SK-N-MC (cell line): ENCODE results near the gene GPR157.

Experiments
- EZH2 ChIP-seq: fragments of 200-600 bp; sonication (generic); IDR thresholded peaks from one replicate; pipeline ENCODE4 v1.6.1; 2017; ENCODE audit warnings: antibody characterized with exemption
- POLR2AphosphoS5 ChIP-seq: IDR thresholded peaks from 2 replicates; pipeline ENCODE4 v1.6.1; 2012; ENCODE audit warnings: mild to moderate bottlenecking, low read depth, low read length, borderline replicate concordance

- TF ChIP-seq POLR2AphosphoS5 (no peak), EZH2 (no peak)
Observed at GRCh38 chr1:9101510-9102146, 27.3 kb downstream of the GPR157 start.
